Measurements from ENCODE around the gene GFY.

GFY gene, protein sequence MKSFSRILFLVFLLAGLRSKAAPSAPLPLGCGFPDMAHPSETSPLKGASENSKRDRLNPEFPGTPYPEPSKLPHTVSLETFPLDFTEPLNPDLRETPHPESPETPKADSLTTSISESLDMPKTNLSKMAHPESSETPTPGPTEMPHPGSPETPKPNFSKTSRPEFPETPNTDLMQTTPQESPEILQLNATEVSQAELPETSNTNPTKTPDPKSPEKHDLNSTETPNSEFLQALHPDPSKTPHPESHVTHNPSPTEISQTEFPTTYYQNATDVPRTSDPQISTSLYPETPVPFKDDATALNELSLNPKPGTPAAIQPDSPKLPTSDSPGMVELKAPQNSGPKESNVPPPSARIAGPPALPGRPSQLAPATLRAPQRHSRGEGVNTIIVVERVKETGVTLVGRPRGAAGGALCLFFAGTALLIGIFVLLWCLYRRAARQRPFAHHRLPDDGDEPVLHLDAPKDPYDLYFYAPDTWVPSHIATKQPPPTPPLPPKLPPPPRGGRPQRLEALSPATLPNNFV

DNA sequence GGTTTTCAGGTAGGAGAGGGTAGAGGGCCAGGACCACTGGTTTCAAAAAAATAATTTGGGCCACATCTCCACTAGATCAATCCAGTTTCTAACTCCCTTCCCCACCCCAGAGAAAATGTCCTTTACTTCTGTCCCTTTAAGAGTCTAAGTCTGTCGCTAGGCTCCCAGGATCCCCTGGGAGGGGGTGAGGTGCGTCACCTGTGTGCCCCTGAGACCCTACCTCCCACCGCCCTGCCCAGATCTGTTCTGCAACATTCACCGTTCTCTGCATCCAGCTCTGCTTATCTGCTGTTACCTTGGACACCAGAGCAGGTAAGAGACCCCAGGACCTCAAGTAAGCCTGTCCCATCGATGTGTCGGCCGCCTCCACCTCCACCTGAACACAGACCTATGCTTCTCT is at the start of gene GFY:
TSS of gene GFY (plus strand) at position 211 of the 400 bp plus-strand sequence. CDS start 1,043 bp downstream, outside the sequence.
- Histone ChIP-seq H3K36me3 (ENCODE audit: control insufficient read depth in 5 of 5, insufficient read depth in 5 of 5, low read length in 5 of 5) (no peaks in the 10 kb centered on the region), H3K9me3 (ENCODE audit: control insufficient read depth in 5 of 5, low read length in 5 of 5) (no peaks in the 10 kb centered on the region), H3K4me3 (ENCODE audit: low read depth in 1 of 5, low read length in 5 of 5) (no peak within 1 kb of the TSS), H3K9ac (ENCODE audit: low read length in 5 of 5) (no peak within 1 kb of the TSS), H3K27ac (ENCODE audit: low read depth, low read length) (no peak within 1 kb of the TSS), H3K27me3 (ENCODE audit: control insufficient read depth in 5 of 5, insufficient read depth in 4 of 5, low read length in 5 of 5) (peaks cover 59 to 83% (median 80%) of the 10 kb centered on the region in 5 donors), H3K4me1 (ENCODE audit: control insufficient read depth in 5 of 5, insufficient read depth in 5 of 5, low read length in 5 of 5) (peaks cover 0 to 39% (median 30%) of the 10 kb centered on the region in 5 donors)

DNA sequence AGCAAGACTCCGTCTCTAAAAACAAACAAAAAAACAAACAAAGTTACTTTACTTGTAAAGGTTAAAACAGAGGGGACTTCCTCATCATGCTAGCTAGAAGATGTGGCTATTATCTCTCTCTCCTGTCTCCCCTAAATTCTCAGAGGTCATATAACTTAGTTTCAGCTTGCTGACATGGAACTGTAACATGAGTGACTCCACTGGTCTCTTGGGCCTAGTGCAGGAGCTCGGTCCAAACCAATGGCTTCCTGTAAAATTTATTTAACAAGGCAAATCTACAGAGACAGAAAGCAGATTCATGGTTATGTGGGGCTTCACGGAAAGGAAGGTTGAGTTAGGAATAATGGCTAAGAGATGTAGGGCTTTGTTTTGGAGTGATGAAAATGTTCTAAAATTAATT is 46.7 kb upstream of the GFY start:
- H3K27me3 ChIP-seq (ENCODE audit: control insufficient read depth in 5 of 5, insufficient read depth in 4 of 5, low read length in 5 of 5), result peaks cover 0 to 6% (median 2%) of the 10 kb centered on the region in 5 donors
- H3K4me3 ChIP-seq (ENCODE audit: low read depth in 1 of 5, low read length in 5 of 5), result no peak overlapping the region
- no peak overlapping the region for H3K27ac ChIP-seq (ENCODE audit: low read depth, low read length)
- H3K36me3 ChIP-seq (ENCODE audit: control insufficient read depth in 5 of 5, insufficient read depth in 5 of 5, low read length in 5 of 5), result no peaks in the 10 kb centered on the region
- H3K4me1 ChIP-seq (ENCODE audit: control insufficient read depth in 5 of 5, insufficient read depth in 5 of 5, low read length in 5 of 5), result no peaks in the 10 kb centered on the region
- H3K9me3 ChIP-seq (ENCODE audit: control insufficient read depth in 5 of 5, low read length in 5 of 5), result peaks cover 4 to 9% (median 7%) of the 10 kb centered on the region in 5 donors
- no peak overlapping the region for H3K9ac ChIP-seq (ENCODE audit: low read length in 5 of 5)

DNA sequence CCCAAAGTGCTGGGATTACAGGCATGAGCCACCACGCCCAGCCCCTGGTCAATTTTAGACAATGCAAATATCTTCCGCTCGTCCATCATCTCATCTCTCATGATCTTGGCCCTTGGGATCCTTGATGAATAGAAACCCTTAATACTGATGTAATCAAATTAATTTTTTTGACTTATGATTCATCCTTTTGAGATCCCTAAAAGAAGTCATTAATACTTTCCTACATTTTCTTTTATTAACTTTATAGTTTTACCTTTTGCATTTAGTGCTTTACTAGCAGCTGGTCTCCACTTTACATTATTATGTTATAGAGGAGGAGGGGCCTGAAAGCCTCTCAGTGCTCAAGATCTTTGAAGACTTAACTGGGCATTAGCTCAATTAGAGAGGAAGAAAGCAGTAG is 44.8 kb upstream of the GFY start:
- Histone ChIP-seq H3K4me3 (ENCODE audit: low read depth in 1 of 5, low read length in 5 of 5) (no peak overlapping the region), H3K27me3 (ENCODE audit: control insufficient read depth in 5 of 5, insufficient read depth in 4 of 5, low read length in 5 of 5) (peaks cover 0 to 6% (median 2%) of the 10 kb centered on the region in 5 donors), H3K9ac (ENCODE audit: low read length in 5 of 5) (no peak overlapping the region), H3K9me3 (ENCODE audit: control insufficient read depth in 5 of 5, low read length in 5 of 5) (peaks cover 4 to 9% (median 7%) of the 10 kb centered on the region in 5 donors), H3K36me3 (ENCODE audit: control insufficient read depth in 5 of 5, insufficient read depth in 5 of 5, low read length in 5 of 5) (no peaks in the 10 kb centered on the region), H3K27ac (ENCODE audit: low read depth, low read length) (no peak overlapping the region), H3K4me1 (ENCODE audit: control insufficient read depth in 5 of 5, insufficient read depth in 5 of 5, low read length in 5 of 5) (no peaks in the 10 kb centered on the region)

DNA sequence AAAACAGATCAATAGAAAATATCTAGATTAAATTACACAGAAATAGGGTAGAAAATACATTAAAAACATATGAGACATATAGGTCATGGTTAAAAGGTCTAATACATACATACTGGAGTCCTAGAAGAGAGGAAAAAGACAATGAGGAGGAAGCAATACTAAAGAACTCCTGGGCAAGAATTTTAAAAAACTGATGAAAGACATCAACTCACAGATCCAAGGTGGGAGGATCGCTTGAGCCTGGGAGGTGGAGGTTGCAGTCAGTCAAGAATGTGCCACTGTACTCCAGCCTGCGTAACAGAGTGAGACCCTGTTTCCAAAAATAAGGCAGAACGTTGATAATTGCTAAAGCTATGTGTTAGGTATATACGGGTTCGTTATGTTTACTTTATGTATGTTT is 42.5 kb upstream of the GFY start:
- H3K9me3 ChIP-seq (ENCODE audit: control insufficient read depth in 5 of 5, low read length in 5 of 5), result peaks cover 4 to 9% (median 7%) of the 10 kb centered on the region in 5 donors
- no peak overlapping the region for H3K9ac ChIP-seq (ENCODE audit: low read length in 5 of 5)
- no peak overlapping the region for H3K4me3 ChIP-seq (ENCODE audit: low read depth in 1 of 5, low read length in 5 of 5)
- no peaks in the 10 kb centered on the region for H3K27me3 ChIP-seq (ENCODE audit: control insufficient read depth in 5 of 5, insufficient read depth in 4 of 5, low read length in 5 of 5)
- no peaks in the 10 kb centered on the region for H3K4me1 ChIP-seq (ENCODE audit: control insufficient read depth in 5 of 5, insufficient read depth in 5 of 5, low read length in 5 of 5)
- H3K27ac ChIP-seq (ENCODE audit: low read depth, low read length), result no peak overlapping the region
- no peaks in the 10 kb centered on the region for H3K36me3 ChIP-seq (ENCODE audit: control insufficient read depth in 5 of 5, insufficient read depth in 5 of 5, low read length in 5 of 5)

DNA sequence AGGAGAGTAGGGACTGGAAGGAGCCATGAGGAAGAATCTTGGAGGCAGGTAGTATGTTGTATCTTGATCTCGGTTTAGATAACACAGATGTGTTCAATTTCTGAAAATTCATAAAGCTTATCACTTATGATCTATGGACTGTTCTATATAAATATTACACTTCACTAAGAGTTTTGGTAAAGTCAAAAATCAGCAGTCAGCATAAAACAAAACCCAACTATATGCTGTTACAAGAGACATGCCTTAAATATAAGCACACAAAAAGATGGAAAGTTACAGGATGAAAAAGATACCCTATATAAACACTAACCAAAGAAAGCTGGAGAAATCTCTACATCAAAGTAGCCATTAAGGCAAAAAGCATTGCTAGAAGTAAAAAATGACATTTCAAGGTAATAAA is 41.6 kb upstream of the GFY start:
- H3K27me3 ChIP-seq (ENCODE audit: control insufficient read depth in 5 of 5, insufficient read depth in 4 of 5, low read length in 5 of 5), result peaks cover 0 to 3% (median 0%) of the 10 kb centered on the region in 5 donors
- peaks cover 4 to 9% (median 7%) of the 10 kb centered on the region in 5 donors for H3K9me3 ChIP-seq (ENCODE audit: control insufficient read depth in 5 of 5, low read length in 5 of 5)
- no peak overlapping the region for H3K9ac ChIP-seq (ENCODE audit: low read length in 5 of 5)
- peaks cover 0 to 2% (median 0%) of the 10 kb centered on the region in 5 donors for H3K4me1 ChIP-seq (ENCODE audit: control insufficient read depth in 5 of 5, insufficient read depth in 5 of 5, low read length in 5 of 5)
- no peaks in the 10 kb centered on the region for H3K36me3 ChIP-seq (ENCODE audit: control insufficient read depth in 5 of 5, insufficient read depth in 5 of 5, low read length in 5 of 5)
- no peak overlapping the region for H3K27ac ChIP-seq (ENCODE audit: low read depth, low read length)
- H3K4me3 ChIP-seq (ENCODE audit: low read depth in 1 of 5, low read length in 5 of 5), result no peak overlapping the region

DNA sequence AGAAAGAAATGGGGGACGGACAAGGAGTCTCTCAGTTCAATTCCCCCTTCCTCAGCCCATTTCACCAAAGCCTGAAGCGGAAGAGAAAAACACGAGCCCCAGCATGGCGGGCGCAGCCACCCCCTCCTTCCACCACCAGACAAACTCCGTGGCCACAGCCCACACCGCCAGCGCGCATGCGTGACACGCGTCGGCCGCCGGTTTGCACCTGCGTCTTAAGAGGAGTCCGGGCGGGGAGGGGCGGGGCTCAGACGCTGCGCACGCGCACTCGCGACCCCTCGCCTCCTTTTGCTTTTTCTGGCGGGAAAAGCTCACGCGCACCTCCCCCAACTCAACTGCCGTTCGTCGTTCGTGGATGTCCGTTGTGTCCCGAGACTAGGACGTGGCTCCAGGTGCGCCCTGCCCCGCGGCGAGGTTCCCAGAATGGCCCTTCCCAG is 37.2 kb upstream of the GFY start, which contains the start of gene KASH5:
TSS of gene KASH5 (plus strand) at position 314 of the 437 bp plus-strand sequence. CDS start 2,635 bp downstream, outside the sequence.
- peaks cover 0 to under 1% (median 0%) of the 10 kb centered on the region in 5 donors for H3K9me3 ChIP-seq (ENCODE audit: control insufficient read depth in 5 of 5, low read length in 5 of 5)
- H3K9ac ChIP-seq (ENCODE audit: low read length in 5 of 5), result no peak within 1 kb of the TSS
- no peak within 1 kb of the TSS for H3K27ac ChIP-seq (ENCODE audit: low read depth, low read length)
- H3K4me1 ChIP-seq (ENCODE audit: control insufficient read depth in 5 of 5, insufficient read depth in 5 of 5, low read length in 5 of 5), result peaks cover 0 to 2% (median 0%) of the 10 kb centered on the region in 5 donors
- H3K4me3 ChIP-seq (ENCODE audit: low read depth in 1 of 5, low read length in 5 of 5), result peak within 1 kb of the TSS in 2 of 5 donors; percentile 11 to 45
- peaks cover 0 to 9% (median 4%) of the 10 kb centered on the region in 5 donors for H3K27me3 ChIP-seq (ENCODE audit: control insufficient read depth in 5 of 5, insufficient read depth in 4 of 5, low read length in 5 of 5)
- no peaks in the 10 kb centered on the region for H3K36me3 ChIP-seq (ENCODE audit: control insufficient read depth in 5 of 5, insufficient read depth in 5 of 5, low read length in 5 of 5)

DNA sequence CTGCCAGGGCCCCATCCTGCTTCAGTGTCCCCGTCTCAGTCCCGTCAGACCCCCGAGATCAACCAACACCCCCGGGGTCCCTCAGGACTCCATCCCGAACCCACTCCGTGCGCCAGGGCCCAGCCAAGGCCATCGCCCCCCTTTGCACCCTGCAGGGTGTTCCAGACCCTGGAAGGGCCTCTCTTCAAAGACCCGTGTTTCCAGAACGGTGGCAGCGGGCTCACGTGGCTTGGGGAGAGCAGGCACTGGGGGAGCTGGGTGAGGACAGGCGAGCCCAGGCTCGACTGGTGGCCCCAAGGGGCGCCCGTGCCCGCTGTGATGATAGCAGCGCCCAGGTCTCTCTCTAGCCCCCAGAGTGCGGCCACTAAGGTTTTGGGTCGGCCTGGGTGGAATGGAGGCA is 35.8 kb upstream of the GFY start:
- Histone ChIP-seq H3K4me1 (ENCODE audit: control insufficient read depth in 5 of 5, insufficient read depth in 5 of 5, low read length in 5 of 5) (peaks cover 0 to 2% (median 0%) of the 10 kb centered on the region in 5 donors), H3K9ac (ENCODE audit: low read length in 5 of 5) (no peak overlapping the region), H3K27me3 (ENCODE audit: control insufficient read depth in 5 of 5, insufficient read depth in 4 of 5, low read length in 5 of 5) (peaks cover 0 to 12% (median 8%) of the 10 kb centered on the region in 5 donors), H3K9me3 (ENCODE audit: control insufficient read depth in 5 of 5, low read length in 5 of 5) (no peaks in the 10 kb centered on the region), H3K4me3 (ENCODE audit: low read depth in 1 of 5, low read length in 5 of 5) (no peak overlapping the region), H3K36me3 (ENCODE audit: control insufficient read depth in 5 of 5, insufficient read depth in 5 of 5, low read length in 5 of 5) (no peaks in the 10 kb centered on the region), H3K27ac (ENCODE audit: low read depth, low read length) (no peak overlapping the region)

DNA sequence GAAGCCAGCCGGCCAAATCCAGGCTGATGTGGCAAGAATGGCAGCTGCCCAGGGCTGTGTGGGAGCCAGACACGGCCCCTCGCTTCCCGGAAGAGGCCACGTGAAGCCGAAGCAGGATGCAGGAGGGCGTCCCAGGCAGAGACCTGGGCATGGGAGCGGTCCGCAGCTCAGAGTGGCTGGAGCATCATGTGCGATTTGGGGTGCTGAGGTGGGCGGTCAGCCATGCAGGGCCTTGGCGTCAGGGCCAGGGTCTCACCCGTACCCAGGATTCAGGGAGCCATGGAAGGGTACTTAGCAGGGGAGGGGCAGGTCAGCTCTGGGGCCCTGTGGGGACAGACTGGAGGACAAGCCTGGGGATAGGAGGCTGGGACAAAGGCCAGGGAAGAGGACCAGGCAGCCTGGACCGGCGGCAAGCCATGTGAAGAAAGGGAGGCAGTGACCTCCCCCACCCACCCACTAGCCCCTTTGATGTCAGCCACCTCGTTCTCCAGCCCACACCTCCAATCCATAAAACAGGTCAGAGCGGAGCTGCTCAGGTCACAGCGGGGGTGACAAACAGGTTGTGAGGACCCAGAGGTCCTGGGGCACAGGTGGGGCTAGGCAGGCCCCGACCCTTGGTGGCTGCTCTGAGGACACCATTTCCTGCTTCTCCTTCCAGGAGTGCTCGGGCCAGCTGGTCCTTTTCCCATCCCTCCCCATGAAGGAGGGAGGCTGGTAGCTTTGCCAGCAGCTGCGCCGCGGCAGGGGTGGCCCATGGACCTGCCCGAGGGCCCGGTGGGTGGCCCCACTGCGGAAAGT is 34.9 kb upstream of the GFY start:
- no peaks in the 10 kb centered on the region for H3K36me3 ChIP-seq (ENCODE audit: control insufficient read depth in 5 of 5, insufficient read depth in 5 of 5, low read length in 5 of 5)
- no peaks in the 10 kb centered on the region for H3K9me3 ChIP-seq (ENCODE audit: control insufficient read depth in 5 of 5, low read length in 5 of 5)
- no peak overlapping the region for H3K9ac ChIP-seq (ENCODE audit: low read length in 5 of 5)
- no peak overlapping the region for H3K27ac ChIP-seq (ENCODE audit: low read depth, low read length)
- no peak overlapping the region for H3K4me3 ChIP-seq (ENCODE audit: low read depth in 1 of 5, low read length in 5 of 5)
- H3K27me3 ChIP-seq (ENCODE audit: control insufficient read depth in 5 of 5, insufficient read depth in 4 of 5, low read length in 5 of 5), result peaks cover 0 to 20% (median 9%) of the 10 kb centered on the region in 5 donors
- peaks cover 0 to 2% (median 0%) of the 10 kb centered on the region in 5 donors for H3K4me1 ChIP-seq (ENCODE audit: control insufficient read depth in 5 of 5, insufficient read depth in 5 of 5, low read length in 5 of 5)

DNA sequence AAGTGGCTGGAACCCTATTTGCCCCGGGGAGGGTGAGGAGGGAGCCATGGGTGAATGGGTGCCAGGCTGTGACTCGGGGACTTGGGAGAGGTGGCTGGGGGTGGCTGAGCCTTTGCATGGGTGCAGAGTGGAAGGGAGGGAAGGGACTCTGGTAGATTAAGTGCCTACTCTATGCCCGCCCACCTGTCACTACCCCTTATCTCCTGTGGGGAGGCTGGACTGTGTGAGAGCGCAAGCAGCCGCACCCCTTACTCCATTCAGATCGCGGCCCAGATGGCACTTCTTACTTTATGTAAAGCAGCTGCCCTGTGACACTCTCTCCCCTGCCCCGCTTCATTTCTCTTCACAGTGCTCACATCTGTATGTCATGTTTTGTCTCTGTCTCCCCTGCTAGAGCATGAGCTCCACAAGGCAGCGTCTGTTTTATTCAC is 34.2 kb upstream of the GFY start:
- Histone ChIP-seq H3K9me3 (ENCODE audit: control insufficient read depth in 5 of 5, low read length in 5 of 5) (no peaks in the 10 kb centered on the region), H3K4me3 (ENCODE audit: low read depth in 1 of 5, low read length in 5 of 5) (no peak overlapping the region), H3K27me3 (ENCODE audit: control insufficient read depth in 5 of 5, insufficient read depth in 4 of 5, low read length in 5 of 5) (peaks cover 0 to 24% (median 9%) of the 10 kb centered on the region in 5 donors), H3K9ac (ENCODE audit: low read length in 5 of 5) (no peak overlapping the region), H3K27ac (ENCODE audit: low read depth, low read length) (no peak overlapping the region), H3K36me3 (ENCODE audit: control insufficient read depth in 5 of 5, insufficient read depth in 5 of 5, low read length in 5 of 5) (no peaks in the 10 kb centered on the region), H3K4me1 (ENCODE audit: control insufficient read depth in 5 of 5, insufficient read depth in 5 of 5, low read length in 5 of 5) (peaks cover 0 to 2% (median 0%) of the 10 kb centered on the region in 5 donors)

Data from subcutaneous abdominal adipose tissue (tissue), 5 donors.